HG02623 (cell line): Measurements from ENCODE around the gene GRIK1.

Experiments used
- ATAC-seq: cut with Tn5 transposase; IDR thresholded peaks from one replicate; pipeline ENCODE4 v1.9.1; 2021; ENCODE audit warnings: moderate library complexity; ENCODE audit not compliant: unreplicated experiment

The GRIK1 gene

DNA sequence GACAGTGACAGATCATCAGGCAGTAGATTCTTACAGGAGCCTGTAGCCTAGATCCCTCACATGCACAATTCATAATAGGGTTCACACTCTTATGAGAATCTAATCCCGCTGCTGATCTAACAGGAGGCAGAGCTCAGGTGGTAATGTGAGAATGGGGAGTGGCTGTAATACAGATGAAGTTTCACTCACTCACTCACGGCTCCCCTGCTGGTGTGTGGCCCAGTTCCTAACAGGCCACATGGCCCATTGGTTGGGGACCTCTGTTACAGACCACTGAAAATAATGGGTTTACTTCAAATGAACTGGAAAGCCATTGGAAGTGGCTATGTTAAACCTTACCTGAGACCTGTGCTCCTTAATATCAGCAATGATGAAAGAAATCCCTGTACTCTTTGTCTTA is 151.0 kb downstream of the GRIK1 start:
- ATAC-seq = no peak

DNA sequence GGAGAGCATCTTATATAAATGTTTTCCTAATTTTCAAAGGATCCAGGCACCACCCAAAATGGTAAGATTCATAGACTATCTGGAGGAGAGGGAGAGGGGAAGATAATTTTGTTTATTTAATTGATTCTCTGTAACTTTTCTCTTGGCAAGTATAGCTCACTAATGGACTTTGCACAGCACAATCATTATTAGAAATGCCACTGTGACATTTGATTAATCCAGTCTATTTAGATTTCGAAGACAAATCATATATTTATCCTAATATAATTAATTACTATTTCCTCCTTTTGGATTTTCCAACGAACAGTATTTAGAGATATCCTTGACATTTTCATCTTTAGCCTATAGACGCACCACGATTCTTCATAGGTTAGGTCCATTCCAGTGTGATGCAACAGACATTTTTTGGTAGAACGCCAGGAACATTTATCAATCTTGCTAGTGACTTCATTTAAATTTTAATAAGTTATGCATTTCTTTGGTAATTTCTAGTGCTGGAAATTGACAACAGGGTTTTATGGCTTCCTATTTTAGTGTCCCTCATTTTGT is 152.4 kb downstream of the GRIK1 start:
- no peak for ATAC-seq

DNA sequence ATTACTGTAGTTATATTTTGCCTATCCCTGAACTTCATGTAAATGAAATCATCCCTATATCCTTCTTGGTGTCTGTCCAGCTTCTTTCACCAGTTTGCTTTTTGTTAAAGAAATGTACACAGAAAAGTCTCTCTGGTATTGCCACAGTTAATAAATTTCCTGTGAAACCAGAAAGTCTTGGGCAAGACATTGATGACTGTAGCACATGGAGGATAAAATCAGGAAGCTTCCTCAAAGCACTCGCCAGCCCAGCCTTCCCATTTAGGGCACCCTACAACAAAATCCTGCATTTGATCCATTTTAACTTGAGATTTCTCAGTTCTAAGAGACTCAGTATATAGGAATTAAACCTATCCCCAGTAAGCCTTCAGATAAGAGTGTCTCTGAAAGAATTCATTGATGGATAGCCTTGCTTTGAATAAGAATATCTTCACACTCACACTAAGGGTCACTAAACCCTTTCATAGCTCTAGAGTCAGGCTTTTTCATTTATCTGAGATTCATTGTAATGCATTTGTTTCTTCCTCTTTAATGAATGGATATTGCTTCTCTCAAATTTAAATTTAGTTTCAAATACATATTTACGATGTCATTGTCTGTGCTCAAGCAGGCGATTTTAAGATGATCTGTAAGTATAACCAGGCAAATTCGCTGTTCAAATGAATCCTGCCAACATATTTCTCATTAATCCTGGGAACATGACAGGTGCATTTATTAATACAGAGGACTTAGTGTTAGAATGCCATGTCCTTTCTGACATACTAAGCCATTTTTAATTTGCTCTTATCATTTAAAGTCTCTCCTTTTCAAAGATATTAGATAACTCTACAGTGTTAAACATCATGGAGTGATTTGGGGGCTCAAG is 153.1 kb downstream of the GRIK1 start:
- ATAC-seq = no peak

DNA sequence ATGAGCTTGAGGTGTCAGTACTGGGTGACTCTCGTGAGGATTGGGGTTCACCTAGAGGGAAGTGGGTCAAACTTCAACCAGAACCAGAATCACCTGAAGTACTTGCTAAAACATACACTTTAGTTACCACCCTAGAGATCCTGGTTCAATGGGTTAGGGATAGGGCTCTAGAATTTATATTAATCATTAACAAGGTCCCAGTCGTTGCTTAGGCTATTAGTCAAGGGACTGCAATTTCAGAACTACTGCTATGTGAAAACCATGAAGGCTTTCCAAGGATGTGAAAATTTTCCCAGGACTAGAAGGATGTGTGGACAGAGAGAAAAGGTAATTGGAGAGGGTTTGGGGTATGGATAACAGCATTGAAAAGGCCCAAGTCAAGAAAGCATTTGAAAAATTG is 162.6 kb downstream of the GRIK1 start:
- no peak for ATAC-seq

DNA sequence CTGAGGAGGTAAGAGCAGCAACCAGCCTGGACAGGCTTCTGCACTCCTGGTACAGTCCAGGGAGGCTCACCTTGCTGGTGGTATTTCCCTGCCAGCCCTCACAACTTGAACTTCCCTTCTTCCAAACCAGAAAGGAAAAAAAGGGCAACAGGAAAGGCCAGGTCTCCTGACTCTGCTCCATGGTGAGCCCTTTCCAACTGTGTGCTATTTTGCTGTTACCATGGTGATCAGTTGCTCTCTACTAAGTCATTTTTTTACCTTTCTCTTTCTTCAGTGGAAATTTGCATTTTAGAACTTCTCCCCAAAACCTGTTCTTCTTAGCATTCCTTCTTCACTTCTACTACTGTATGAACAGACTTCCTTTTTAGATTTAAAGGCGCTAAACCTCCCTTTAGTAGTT is 164.3 kb downstream of the GRIK1 start:
- ATAC-seq = no peak

DNA sequence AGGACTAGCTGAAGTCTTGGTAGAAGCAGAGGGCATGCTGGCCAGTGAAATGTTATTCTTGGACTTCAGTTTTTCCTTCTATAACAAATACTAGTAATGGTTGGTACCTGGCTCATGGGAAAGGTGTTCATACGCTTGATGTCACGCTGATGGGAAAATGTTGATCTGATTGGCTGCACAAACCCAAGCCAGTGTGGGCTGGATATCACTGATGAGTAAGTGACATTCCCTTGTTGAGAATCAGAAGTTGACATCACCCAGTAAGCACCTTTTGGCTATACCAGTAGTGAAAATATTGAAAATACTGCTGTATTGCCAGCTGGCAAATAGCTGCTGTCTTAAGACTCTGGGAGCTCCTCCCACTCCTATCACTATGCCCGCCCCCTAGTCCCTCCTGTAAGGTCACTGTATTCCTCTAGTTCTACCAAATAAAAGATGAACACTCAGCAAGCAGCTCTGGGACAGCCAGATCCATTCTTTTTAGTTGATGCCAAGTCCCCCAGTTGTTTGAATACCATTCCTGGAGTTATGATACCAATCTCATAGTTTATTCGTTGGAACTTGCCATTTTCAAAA is 168.2 kb downstream of the GRIK1 start:
- ATAC-seq = no peak

DNA sequence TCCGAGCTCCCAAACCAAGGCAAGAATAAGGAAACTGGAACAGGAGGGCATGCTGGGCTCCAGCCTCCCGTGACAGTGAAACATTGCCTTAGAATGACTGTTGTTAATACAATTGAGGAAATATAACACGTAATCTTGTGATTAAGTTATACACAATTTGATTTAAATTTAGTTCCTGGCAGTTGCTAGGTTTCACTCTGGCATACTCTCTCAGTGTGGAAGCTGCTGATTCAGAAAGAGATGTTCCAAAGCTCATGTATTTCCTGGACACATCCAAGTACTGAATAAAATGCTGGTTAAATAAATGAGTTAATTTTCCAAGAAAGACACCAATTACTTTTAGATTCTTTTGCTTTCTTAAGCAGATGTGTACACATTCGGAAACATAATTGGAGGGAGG is 176.1 kb downstream of the GRIK1 start:
- ATAC-seq = no peak

DNA sequence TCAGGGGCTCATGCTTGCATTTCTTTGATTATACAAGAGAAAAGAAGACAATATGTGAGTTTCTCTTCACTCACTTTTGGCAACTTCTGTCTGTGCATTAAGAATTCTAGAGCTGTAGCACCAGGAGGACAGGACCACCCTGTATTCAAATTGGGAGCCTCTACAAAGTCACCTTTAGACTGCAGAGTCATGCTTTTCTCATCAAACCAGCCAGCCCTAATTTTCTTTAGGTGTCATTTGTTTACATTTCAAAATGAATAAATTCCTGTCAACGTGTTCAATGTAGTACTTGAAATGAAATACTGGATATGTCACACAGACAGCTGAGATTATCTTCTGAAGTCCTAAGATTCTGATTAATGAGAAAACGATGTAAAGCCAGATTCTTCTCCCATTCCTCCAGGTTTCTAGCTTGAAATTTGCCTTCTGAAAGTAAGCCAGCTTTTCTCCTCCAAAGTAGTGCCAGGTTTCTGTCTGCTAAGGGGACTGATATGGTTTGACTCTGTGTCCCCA is 177.2 kb downstream of the GRIK1 start:
- no peak for ATAC-seq

DNA sequence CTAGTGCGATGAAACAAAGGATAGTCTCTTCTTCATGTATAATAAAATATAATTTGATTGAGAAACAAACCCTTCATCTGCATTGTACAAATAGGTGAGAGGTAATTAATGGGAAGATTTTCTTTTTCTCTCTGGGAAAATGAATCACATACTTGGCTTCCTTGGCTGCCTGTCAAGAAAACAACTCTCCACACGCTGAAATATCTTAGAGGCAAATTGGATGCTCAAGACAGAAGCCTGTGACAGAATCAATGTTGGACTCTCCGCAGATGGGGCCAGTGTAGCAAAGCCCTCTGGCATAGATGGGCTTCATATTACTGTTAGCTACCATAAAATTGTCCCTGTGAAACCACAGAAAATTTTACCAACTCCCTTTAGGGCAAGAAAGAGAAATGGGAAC is 186.6 kb downstream of the GRIK1 start:
- no peak for ATAC-seq

DNA sequence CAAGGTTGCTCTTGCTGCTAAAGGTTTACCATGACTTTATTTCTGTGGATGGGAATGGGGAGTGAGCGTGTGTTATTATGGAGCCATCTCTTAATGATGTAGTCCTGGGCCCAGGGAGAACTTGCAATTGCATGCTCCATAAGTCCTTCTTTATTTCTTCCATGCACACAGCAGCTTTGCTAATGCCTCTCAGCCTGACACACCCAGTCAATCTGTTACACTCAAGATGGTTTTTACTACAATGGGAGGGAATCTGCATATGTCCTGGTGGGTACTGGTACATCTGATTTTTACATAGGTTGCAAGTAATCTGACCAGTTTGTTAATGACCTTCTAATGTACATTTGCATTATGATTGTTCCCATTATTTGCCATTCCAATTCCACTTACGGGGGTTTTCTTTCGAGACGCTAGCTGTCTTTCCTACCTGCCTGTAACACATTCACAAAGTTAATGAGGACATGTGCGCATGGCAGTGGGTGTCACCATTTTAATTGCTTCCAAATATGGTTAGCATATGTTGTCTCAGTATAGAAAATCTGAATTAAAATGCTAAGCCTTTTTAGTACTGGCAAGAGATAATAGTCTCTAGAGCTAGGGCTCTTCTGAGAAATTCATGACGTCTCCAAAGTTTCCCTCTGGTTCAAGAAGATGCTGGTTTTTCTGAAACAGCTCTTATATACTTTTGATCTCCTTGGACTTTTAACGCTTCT is 188.2 kb downstream of the GRIK1 start:
- no peak for ATAC-seq

DNA sequence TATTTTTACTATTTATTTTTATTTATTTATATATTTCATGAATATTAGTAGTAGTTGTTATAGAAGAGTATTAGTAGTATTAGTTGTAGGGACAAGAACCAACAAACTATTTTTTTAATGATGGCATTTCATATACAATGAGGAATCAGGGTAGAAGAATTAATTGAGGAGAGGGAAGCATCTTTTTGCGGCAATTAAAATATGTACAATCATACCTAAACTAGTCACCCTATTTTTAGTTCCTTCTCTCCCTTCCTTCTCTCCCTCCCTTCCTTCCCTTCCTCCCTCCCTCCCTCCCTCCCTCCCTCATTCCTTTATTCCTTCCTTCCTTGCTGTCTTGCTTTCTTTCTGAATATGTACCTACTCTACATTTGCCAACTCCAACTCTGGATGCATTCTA is 189.8 kb downstream of the GRIK1 start:
- ATAC-seq = no peak

DNA sequence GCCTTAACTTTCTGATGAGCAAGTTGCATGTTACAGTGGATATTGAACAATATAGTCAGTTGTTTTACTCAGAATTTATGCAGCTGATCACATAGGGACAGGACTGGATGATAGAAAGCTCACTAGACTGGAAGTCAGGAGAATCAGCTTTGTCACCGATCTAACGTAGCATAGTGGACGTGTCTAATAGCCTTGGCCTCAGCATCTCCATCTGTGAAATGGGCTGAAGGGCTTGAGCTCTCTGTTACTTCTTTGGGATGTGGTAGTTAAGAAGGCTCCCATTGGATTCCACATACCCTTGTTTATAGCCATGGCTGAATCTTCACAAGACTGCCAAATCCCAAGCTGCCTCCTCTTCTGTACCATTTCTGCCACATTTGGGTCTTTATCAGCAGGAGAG is 190.6 kb downstream of the GRIK1 start:
- no peak for ATAC-seq

DNA sequence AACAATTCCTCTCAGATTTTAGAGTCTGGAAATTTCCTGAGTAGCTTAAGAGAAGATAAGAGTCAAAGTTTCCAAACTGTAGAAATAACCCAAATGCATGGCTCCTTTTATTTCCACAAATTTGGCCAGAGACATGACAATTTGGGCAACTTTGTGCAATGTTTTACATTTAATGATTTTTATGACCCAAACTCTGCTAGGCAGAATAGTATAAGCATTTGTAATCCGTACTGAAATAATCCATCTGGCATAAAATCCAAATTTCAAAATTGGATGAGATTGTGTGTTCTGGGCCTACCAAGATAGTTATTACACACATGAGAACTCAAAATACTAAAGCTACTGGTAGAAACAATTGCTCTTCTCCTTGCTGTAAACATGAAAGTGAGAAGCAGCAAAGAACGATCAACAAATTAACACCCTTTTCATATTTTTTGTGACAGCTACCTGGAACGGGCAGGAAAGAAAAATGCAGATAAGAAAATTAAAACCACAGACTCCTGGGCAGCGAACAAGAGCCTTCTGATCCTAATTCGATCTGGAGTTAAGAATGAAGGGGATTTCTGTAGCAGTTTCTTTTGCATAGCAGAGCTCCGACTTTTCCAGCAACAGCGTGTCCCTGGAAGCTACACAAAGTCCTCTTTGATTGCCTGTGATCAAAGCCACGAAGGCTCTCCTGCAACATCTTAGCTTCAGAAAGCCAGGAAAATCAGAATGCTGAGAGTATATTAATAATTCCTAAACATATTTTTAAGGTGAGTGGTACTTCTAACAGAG is 191.2 kb downstream of the GRIK1 start:
- no peak for ATAC-seq

DNA sequence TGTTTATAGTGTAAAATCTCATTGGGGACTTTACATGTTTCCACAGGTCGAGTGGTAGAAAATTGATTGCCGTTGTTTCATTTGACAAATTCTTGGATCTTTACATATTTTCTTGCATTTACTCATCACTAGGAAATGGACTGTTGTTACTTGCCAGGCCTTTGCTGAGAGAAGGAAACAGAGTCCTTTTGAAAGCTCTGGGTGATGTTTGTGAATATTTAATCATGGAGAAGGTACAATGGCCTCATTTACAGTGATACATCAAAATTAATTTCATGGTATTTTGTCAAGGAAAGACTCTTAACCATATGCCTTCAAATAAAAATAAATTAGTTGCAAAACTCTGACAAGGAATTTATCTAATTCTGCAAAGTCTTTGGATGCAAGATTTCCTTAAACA is 198.0 kb downstream of the GRIK1 start:
- no peak for ATAC-seq

DNA sequence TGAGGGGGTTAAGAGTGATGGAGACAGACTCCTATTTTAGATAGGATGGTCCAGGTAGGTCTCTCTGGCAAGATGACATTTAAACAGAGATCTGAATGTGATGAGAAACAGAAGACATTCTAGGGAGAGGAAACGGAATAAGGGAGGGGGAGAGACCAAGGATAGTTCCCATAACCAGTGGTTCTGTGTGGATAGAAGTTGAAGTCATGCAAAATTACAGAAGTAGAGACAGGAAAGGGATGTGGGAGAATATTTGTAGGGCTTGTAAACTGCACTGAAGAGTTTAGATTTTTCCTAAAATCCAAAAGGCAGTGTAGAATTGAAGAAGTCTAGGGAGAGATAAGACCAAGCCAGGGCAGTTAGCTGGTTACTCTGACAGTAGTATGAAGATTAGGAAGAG is 200.6 kb downstream of the GRIK1 start:
- ATAC-seq = no peak

DNA sequence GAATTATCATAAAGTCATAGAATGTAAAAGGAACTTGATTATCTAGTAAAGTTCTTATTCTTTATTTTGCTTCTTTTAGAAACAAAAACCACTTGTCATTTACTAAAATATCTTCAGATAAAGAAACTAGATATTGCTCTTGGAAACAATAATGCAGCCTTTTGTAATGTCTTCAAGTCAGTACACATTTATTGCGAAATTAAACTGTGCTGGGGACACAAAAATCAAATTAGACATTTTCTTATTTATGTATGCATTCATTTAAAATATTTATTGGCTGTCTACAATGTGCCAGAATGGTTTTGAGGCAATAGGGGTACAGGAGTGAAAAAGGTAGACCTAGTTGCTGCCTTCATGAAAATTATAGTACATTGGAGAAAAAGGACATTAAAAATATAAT is 201.1 kb downstream of the GRIK1 start:
- ATAC-seq = no peak

DNA sequence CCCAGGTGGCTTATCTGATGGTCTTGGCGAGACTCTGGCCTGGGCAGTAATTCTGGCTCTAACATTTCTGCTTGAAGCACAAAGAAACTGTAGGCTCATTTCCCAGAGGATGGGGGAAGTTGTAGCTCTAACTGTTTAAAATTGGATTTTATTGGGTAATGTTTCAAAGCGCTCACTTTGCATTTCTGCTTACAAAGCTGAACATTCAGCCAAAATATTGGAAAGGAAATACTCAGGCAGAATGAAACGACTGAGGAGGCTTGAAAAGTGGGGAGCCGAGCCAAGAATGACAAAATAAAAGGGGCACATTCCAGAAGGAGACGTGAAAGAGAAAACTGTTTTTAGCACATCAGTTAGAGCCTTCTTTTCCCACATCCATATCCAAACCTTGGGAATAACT is 202.6 kb downstream of the GRIK1 start:
- no peak for ATAC-seq

DNA sequence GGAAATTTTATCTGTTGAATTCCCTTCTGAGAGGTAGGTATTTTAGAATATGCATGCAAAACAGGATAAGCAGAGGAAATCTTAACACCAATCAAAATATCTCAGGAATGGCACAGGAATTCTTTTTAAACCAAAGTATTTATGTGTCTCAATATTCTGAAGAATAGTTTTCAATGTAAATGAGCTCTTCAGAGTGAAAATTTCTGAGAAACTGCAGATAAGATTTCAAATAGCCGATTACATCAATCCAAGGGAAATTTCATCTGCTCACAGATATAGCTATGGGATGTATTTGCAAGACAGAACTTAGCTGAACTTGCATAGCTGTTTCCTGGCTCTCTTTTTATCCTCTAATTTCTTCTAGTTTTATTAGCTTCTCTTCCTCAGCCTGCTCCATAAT is 209.5 kb downstream of the GRIK1 start:
- no peak for ATAC-seq

DNA sequence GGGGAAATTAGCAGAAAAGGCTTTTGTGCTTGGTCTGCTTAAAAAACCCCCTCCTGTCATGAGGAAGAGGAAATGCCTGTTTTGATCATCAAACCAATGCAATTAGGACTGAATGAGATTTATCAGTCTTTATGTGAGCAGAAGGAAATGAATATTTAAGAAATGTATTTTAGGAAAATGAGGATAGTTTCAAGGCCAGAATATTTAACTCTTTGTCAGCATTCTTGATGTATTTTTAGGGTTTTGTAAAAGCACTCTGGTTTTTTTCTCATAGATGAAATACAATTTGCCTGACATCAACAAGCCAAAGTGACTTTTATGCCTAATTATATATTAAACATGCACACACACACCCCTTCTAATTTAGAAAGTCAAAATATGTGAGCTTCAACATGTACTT is 213.8 kb downstream of the GRIK1 start:
- ATAC-seq = no peak

DNA sequence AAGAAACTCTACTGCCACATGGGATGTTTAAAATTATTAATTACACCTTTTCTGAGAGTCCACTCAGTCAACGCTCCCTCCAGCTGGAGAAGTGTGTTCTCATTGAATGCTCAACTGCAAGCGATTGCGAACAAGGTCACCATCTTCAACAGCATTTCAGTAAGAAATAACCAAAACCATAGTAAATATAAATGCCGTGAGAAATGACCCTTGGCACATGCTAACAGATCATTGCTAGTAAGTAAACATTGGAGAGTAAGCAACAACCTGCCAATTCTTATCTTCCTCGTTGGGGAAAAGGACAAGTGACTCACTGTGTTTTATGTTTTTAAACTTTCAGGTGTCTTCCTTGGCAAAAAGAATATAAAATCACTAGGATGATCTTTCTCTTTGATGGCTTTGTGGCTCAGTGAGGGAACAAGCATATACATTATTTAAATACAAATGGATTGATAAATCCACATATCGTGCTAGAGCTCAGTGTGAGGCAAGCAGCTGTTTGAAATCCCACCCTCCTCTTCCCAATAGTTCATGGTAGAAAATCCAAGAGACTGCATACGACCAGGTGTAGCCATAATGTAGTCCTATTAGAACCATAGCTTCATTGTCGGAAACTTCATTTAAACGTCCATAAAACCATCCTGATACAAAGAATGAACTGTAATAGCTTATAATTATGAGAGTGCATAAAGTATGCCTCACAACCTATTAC is 214.6 kb downstream of the GRIK1 start:
- ATAC-seq = no peak
